Measurements from ENCODE around the gene AOPEP. TPM values are rescaled to one million over a fixed set of nuclear protein-coding genes. Genes with fewer than 3 reads are reported as not detected.

AOPEP gene
- total and polyA plus RNA-seq, 8 donors = 73.9 to 407 (median 101) TPM

DNA sequence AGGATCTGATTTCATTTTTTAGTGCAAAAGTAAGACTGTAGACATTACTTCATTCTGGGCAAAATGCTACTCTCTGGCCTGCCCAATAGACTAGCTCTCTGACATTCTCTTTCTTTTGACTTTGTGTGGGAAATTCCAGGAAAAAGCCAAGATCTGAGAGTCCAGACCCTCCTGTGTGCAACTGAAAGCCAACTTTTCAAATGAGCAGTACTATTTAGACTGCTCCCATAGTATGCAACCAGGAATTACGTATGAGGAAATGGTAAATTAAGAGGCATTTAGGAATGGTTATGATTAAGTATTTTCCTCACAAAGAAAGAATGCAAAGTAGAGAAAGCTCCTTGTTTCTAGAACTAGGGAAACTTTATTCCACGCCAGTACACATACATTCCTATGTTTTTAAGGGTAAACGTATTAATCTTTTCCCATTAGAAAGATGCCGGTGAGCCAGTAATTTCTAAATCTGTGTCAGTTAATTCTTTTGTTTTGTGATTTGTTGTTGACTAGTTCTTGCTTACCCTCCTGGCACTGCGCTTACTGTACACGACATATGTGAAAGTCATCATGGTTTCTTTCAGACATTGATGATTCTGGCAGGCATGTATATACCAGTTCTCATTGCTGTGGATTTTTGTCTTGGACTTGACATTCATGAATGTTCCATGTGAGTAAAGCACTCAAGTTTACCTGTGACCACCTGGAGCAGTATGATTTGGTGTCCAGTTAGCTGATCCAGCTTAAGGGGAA, 56.0 kb downstream of the AOPEP start:
- Histone ChIP-seq H3K36me3 (no peaks in the 10 kb centered on the region), H3K27ac (peak overlapping the region in 3 of 5 donors; percentile 29 to 54 (median 47)), H3K9me3 (no peaks in the 10 kb centered on the region), H3K4me1 (peaks cover 0 to 11% (median 8%) of the 10 kb centered on the region in 4 donors), H3K27me3 (no peaks in the 10 kb centered on the region), H3K4me3 (no peak overlapping the region)
- WGBS, 5 donors = 67 to 70% (median 68%) methylated on average over 6 of the region's 6 CpGs
- intact Hi-C loops (cut with DNase I; ENCODE audit: low total_unique reads) = loop anchor here (10.0 kb wide), 1 partner anchor 342 kb away; no protein-coding TSS in a partner anchor
- TF ChIP-seq, protein P1, sequence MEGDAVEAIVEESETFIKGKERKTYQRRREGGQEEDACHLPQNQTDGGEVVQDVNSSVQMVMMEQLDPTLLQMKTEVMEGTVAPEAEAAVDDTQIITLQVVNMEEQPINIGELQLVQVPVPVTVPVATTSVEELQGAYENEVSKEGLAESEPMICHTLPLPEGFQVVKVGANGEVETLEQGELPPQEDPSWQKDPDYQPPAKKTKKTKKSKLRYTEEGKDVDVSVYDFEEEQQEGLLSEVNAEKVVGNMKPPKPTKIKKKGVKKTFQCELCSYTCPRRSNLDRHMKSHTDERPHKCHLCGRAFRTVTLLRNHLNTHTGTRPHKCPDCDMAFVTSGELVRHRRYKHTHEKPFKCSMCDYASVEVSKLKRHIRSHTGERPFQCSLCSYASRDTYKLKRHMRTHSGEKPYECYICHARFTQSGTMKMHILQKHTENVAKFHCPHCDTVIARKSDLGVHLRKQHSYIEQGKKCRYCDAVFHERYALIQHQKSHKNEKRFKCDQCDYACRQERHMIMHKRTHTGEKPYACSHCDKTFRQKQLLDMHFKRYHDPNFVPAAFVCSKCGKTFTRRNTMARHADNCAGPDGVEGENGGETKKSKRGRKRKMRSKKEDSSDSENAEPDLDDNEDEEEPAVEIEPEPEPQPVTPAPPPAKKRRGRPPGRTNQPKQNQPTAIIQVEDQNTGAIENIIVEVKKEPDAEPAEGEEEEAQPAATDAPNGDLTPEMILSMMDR (IDR thresholded peaks at IDR 0.05) = no peak
- TF ChIP-seq POLR2AphosphoS5 (IDR thresholded peaks at IDR 0.05) (no peak), EP300 (IDR thresholded peaks at IDR 0.05) (no peak)
- peak in 1 of 2 donors; percentile 56 for DNase-seq

DNA sequence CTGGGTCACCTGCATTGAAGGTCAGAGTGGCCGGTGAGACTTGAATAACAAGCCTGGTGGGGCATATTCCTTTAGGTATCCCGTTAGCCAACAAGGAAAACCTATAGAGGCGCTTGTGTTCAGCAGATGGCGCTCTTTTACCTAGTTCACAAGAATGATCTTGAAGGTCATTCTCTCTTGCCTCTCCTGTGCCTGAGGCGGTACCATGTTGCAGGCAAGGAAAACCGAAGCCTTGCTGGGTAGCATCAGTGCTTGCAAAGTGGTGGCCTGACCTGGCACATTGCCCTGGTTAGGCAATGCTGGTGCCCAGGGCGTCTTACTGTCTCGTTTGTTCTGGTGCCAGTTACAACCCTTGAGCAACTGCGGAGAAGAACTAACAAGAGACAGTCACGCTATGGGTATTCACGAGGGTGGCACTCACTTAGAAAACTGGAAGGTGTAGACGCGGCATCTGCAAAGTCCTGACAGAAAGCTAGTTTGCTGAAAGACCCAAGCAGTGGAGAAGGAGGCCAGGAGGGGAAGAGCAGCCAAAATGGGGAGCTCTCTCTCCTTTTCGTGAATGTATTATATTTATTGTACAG, 56.7 kb downstream of the AOPEP start:
- Histone ChIP-seq H3K27me3 (no peaks in the 10 kb centered on the region), H3K4me3 (no peak overlapping the region), H3K36me3 (no peaks in the 10 kb centered on the region), H3K27ac (peak overlapping the region in 3 of 5 donors; percentile 29 to 54 (median 47)), H3K9me3 (no peaks in the 10 kb centered on the region), H3K4me1 (peaks cover 0 to 11% (median 8%) of the 10 kb centered on the region in 4 donors)
- DNase-seq = peak; percentile 80 to 90
- intact Hi-C loops (cut with DNase I; ENCODE audit: low total_unique reads) = loop anchor here (10.0 kb wide), 1 partner anchor 342 kb away; no protein-coding TSS in a partner anchor
- 47 to 55% (median 51%) methylated on average over 14 of the region's 14 CpGs for WGBS, 5 donors
- TF ChIP-seq EP300 (IDR thresholded peaks at IDR 0.05) (peak; percentile 12), POLR2AphosphoS5 (IDR thresholded peaks at IDR 0.05) (peak; percentile 43 to 75 (median 44)), POLR2A (IDR thresholded peaks at IDR 0.05) (no peak)
- TF ChIP-seq, protein P1 (IDR thresholded peaks at IDR 0.05) = peak in 5 of 7 experiments; percentile 40 to 79 (median 73)

DNA sequence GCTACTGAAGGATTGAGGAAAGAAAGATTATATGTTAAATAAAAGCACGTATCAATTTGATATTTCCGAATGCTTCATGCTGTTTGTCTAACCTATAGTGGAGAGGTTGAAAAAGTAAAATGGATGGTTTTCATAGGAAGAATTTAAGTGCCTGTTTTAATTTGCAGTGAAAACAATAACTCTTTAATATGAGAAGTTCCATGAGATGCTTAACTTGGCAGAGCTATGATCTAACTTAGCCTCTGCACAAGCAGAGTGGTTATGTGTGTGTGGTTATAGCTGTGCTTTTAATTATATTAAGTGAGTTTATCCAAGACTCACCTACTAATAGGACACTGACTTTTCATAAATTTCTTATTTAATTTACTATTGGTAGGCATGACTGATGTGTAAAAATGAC, 57.4 kb downstream of the AOPEP start:
- intact Hi-C loops (cut with DNase I; ENCODE audit: low total_unique reads) = loop anchor here (10.0 kb wide), 1 partner anchor 341 kb away; no protein-coding TSS in a partner anchor
- TF ChIP-seq EP300 (IDR thresholded peaks at IDR 0.05) (no peak), POLR2AphosphoS5 (IDR thresholded peaks at IDR 0.05) (no peak), POLR2A (IDR thresholded peaks at IDR 0.05) (no peak)
- TF ChIP-seq, protein P1 (IDR thresholded peaks at IDR 0.05) = no peak
- no peaks in the 10 kb centered on the region for H3K36me3 ChIP-seq
- no peaks in the 10 kb centered on the region for H3K9me3 ChIP-seq
- H3K27ac ChIP-seq = no peak overlapping the region
- DNase-seq = no peak
- WGBS, 5 donors = 94 to 98% (median 97%) methylated on average over 2 of the region's 2 CpGs
- H3K4me3 ChIP-seq = no peak overlapping the region
- no peaks in the 10 kb centered on the region for H3K27me3 ChIP-seq
- peaks cover 0 to 11% (median 8%) of the 10 kb centered on the region in 4 donors for H3K4me1 ChIP-seq

DNA sequence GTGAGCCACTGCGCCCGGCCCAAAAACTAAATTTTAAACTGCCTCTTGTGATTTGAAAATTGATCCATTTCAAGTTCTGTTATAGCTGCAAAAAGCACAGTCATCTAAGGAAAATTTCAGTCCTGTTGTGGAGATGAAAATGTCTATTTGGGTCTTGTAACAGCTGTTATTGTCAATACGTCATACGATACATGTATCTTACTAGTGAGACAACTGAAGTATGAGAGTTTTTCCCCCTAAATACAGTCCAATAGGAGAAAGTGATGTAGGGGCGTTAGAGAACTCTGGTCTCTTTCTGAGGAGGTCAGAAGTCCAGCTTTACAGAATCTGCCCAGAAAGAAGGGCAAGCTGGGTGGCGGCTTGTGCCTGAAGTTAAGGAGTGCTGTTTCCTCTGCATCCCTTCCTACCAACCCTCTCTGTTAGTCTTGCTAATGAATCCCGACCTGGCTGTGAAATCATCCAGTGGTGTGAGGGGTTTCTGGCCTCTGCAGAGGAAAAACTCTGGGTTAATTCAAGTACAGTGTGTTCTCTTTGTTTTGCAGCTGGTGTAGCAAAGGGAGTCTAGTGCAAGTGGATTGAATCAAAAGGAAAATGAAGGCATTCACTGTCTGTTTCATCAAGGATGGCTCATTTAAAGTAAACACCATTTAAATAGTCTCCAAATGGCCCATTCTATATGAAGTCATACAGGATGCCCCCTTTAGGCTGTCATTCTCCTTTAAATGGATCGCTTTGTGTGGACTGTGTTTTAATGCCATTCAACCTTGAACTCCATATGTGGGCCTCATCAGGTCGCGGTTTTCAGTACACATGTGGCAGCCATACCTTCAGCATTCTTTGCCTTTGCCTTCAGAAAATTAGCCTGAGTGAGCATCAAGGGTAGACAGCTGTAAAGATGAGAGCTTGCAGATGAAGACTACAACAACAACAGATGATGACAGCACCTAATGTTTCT, 59.0 kb downstream of the AOPEP start:
- intact Hi-C loops (cut with DNase I; ENCODE audit: low total_unique reads) = loop anchor here (10.0 kb wide), 1 partner anchor 339 kb away; no protein-coding TSS in a partner anchor

More for the DNA sequence above, 59.0 kb downstream of the AOPEP start:
- H3K4me1 ChIP-seq = peaks cover 0 to 11% (median 8%) of the 10 kb centered on the region in 4 donors
- TF ChIP-seq POLR2AphosphoS5 (IDR thresholded peaks at IDR 0.05) (no peak), EP300 (IDR thresholded peaks at IDR 0.05) (no peak), POLR2A (IDR thresholded peaks at IDR 0.05) (no peak)
- TF ChIP-seq, protein P1 (IDR thresholded peaks at IDR 0.05) = no peak
- WGBS, 5 donors = 86 to 93% (median 90%) methylated on average over 10 of the region's 10 CpGs
- H3K4me3 ChIP-seq = no peak overlapping the region
- H3K27me3 ChIP-seq = no peaks in the 10 kb centered on the region
- no peak overlapping the region for H3K27ac ChIP-seq
- no peaks in the 10 kb centered on the region for H3K9me3 ChIP-seq
- H3K36me3 ChIP-seq = peaks cover 0 to 4% (median 2%) of the 10 kb centered on the region in 4 donors
- DNase-seq = no peak
